A204.1 (cell line): ENCODE results near the gene CD69.
"Not testable (repeated sequence)": the region's sequence is repeated elsewhere in the genome, so short reads cannot be mapped to it uniquely, and the experiment has no call there.

Source experiments
- FAIRE-seq: peaks from 2 replicates; lab custom pipeline; 2012; peaks lifted over from hg19 to GRCh38; lab: Jason Lieb, UNC

The CD69 gene

GRCh38 chr12:9749640-9750039, 11.1 kb downstream of the CD69 start:
- FAIRE-seq = no peak

- FAIRE-seq = no peak
Observed at GRCh38 chr12:9745199-9745598, 15.5 kb downstream of the CD69 start.

DNA sequence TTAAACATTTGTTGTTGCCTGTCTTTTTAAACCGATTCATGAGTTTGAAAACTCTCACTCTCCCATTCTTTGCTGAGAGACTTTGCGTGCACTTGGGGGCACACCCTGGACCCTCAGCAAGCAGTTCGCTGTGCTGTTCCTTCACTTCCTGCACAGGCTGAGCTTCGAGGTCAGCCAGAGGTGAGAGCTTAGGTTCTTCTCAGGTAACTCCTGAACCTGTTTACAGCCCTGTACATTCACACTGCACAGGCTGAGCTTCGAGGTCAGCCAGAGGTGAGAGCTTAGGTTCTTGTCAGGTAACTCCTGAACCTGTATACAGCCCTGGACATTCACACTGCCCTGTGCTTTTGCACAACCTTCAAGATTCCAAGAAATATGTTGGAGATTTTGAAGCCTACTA, 18.0 kb downstream of the CD69 start:
- no peak for FAIRE-seq

GRCh38 chr12:9741726-9742125, 19.0 kb downstream of the CD69 start:
- FAIRE-seq = no peak

GRCh38 chr12:9740106-9740750, 20.5 kb downstream of the CD69 start:
- FAIRE-seq = no peak

GRCh38 chr12:9739404-9740105, 21.1 kb downstream of the CD69 start:
- FAIRE-seq = not testable (repeated sequence)

DNA sequence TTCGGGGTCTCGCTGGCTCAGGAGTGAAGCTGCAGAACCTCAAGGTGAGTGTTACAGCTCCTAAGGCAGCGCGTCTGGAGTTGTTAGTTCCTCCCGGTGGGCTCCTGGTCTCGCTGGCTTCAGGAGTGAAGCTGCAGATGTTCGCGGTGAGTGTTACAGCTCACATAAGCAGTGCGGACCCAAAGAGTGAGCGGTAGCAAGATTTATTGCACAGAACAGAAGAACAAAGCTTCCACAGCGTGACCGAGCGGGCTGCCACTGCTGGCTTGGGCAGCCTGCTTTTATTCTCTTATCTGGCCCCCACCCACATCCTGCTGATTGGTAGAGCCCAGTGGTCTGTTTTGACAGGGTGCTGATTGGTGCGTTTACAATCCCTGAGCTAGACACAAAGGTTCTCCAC, 21.8 kb downstream of the CD69 start:
- FAIRE-seq = not testable (repeated sequence)

DNA sequence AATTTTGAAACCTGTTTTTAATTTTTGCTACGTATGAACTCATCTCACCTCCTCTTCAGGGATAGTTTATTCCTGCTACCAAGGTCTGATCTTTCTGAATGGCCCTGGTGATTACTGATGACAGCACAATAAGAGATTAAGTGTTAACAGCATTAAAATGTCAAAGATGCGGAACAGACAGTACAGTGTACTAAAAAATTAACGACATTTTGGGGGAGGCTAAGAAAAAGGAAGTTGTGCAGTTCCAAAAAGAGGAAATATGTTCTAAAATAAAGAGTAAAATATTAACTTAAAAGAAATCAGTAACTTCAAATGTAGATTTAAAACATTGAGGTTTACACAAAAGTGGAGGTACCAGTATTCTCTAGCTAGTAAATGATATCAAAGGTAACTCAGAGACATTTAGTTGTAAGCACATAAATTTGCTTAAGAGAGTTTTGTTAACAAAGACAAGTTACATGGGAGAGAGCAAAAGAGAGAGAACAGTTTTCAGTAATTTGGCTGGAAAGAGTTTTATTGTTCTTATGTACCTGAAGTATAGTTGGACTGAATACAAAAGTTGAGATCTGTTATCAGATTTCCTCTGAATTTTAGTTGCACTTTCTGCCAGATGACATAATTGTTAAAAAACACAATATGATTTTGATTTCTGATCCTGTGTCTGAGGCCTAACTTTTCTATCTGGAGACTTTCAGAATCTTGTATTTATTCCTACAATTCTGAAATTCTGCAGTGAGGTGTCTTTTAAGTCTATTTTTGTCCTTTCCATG, 23.6 kb downstream of the CD69 start:
- FAIRE-seq = no peak

GRCh38 chr12:9735601-9736000, 25.1 kb downstream of the CD69 start:
- FAIRE-seq = peak; percentile 21

DNA sequence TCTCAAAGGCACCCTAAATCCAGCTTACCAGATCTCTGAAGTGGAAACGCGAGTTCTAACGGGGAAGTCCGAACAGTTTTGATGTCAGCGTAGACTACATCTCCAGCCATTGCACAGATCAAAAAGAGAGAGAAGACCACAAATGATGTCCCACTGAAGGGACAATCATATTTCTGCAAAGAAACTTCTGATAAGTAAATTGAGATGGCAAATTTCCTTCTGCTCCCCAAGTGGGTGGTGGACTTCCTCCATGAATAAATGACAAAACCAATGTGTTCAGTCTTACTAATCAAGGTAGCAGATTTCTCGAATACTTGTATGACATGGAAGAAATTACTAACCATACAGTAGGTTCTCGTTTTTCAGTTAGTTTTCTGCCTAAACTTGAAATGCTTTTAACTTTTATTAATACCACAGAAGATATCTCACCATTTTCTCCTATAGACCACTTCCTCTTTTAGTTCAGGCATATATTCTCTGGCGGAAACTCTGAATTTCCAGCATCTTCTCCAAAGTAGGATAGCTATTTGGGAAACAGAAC, 27.7 kb downstream of the CD69 start, which contains the start of gene CLECL1:
Gene CLECL1 (minus strand): TSS at position 177 of the 541 bp plus-strand sequence.
- FAIRE-seq = no peak

DNA sequence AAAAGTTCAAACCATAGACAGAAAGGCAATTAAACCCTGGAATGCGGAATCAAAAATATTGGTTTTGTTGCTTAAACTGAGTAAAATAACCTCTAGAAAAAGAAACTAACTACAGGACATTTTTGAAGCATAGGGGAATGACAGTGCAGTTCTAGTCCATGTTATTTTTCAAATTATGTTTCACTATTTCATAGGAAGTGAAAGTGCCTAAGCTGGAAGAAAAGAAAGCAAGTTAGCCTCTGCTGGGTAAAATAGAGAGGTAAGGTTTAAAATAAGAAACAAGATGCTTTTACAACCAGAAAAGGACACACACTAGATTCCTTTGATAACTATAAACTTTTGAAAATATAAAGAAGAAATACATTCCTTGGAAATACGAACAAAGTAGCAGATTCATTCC, 28.9 kb downstream of the CD69 start:
- FAIRE-seq = no peak

DNA sequence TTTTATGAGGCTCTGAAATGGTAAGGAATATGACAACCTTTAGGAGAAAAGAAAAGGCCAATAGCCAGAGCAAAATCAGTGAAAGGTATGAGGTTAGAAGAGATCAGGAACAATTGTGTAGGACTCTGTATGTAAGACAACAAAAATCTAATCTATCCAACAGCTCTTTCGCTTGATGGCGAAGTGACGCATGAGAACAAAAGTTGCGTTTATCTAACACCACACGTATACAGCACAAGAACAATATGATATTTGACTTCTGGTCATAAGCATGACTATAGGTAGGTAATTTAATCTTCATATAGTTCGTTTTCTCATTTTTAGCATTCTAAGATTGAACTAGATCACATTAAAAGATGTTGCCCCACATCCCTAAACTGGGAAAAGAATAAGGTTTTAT, 29.3 kb downstream of the CD69 start:
- FAIRE-seq = no peak

- no peak for FAIRE-seq
Observed at GRCh38 chr12:9730591-9730990, 30.1 kb downstream of the CD69 start.

GRCh38 chr12:9730011-9730410, 30.7 kb downstream of the CD69 start:
- no peak for FAIRE-seq

DNA sequence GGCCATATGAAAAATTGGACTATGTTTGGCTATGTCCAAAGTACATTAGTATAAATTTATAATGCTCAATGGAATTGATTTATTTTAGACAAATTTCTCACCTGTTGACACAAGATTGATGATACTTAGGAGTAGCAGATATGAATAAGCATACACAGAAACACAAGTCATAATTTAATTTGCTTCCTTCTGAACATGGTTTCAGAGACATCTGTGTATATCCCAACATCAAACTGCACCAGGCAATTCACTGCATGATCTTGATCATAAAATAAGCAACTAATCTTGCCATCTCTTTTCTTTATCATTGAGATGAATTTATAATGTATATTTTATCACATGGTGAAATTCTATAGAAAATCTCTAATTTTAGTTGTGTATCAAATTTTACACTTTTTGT, 31.6 kb downstream of the CD69 start:
- FAIRE-seq = no peak

GRCh38 chr12:9727813-9728212, 32.9 kb downstream of the CD69 start:
- FAIRE-seq = no peak

DNA sequence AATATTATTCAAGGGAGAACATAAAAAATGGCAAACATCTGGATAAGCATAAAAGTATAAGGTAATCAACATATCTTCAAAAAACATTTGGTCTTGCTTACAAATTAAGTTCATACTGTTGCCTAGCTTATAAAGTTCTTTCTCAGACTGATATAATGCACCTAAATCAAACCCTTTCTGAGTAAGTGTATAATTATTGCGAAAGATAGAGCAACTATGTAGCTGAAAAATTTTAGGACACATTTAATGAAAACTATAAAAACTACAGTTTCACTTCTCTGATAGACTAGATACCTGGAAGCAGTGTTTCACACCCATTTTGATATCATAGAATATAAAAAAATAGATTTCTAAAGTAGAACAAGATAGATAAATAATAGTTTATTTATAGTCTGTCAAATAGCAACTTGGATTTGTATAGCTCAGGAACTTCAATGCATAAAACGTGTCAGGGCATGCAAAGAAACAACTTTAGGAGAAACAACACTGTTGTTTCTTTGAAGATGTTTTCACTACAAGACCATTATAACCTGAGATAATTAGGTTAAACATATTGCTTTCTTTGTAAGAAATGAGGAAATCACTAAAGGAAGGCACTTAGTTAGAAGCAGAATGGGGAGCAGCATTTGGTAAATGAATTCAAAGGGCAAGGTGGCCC, 35.4 kb downstream of the CD69 start:
- no peak for FAIRE-seq

GRCh38 chr12:9724023-9724422, 36.7 kb downstream of the CD69 start:
- FAIRE-seq = no peak

DNA sequence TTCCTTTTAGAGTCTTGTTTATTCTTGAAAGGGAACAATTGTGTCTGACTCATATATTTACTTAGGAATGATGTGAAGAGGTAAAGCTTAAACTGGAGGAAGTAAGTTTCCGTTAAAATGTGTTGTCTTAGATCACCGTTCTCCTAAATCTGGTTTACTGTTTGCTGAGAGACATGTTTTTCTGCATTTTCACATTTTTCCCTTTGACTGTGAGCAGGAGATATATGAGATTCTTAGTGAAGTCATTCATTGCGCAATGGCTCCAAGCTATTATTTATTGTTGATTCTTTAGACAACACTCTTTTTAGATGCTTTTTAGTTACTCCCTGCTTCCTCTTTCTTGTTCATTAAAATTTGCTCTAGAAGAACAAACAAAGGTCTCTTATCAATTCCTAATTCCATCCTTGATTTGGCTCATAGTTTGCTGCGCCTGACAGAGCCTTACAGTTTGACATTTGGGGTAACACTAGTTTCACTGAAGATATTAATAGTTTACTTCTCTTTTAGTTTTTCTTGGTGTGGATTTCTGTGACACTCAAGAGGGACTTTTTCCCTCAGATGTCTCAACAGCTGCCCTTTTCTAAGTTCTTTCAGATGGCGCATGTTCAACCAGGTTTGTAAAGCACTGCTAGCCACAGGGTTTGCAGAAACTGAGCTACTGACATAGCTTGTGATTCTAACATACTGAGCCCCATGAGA, 39.2 kb downstream of the CD69 start:
- FAIRE-seq = no peak

DNA sequence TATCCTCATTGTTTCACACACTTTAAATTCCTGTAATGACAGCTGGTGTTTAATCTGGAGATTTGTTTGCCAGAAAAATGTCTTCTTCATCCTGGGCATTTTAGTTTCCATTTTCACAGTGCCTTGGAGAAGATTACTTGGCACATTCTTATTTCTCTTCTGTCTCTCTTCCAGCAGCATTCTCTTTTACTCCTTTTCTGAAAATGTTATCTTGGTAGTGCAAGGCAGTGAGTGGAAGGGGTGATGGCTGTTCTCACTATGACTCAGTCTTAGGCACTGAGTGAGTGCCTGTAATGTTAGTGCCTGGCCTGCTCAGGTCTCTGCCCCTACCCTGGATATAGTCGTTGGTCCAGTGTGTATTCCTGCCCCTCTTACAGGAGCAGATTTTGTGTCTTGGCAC, 40.9 kb downstream of the CD69 start:
- FAIRE-seq = no peak

- no peak for FAIRE-seq
Observed at GRCh38 chr12:9718968-9719367, 41.7 kb downstream of the CD69 start.
